ENCODE results near the gene KCNJ1. TPM values are rescaled to one million over a fixed set of nuclear protein-coding genes. Genes with fewer than 3 reads are reported as not detected.

KCNJ1 gene
- total RNA-seq, 1 experiment from 2014 or later, result not detected

DNA sequence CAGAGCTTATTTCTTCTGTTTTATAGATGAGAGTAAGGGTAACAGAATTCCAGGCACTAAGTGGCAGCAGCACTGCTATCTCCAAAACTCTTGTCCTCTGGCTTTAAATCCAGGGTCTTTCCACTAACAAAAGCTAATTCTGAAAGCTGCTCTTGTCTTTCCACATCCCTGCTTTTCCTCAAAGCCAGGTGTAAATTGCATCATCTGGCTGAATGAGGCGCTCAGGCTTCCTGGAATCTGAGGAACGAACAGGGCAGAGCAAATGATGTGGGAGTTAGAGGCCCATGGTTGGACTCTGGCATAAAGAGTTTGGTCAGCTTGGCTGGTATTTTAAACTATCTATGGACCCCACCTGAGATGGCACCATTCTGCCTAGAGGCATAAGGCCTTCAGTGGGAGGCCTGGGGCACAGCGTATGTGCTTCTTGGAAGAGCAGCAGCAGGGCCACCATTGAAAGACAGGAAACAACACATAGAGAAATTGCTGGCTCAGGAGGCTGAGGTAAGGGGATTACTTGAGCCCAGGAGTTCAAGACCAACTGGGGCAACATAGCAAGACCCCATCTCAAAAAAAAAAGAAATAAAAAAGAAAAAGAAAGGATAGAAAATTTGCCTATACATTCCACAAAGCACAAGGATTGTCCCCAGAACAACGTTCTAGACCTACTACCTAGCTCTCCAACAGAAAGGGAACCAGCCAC is 25.9 kb upstream of the KCNJ1 start:
- H3K9me3 ChIP-seq (ENCODE audit: low read length), result no peaks in the 10 kb centered on the region
- CTCF ChIA-PET, result interaction anchor here (0.5 to 0.6 kb wide), 2 partner anchors 10 to 1201 kb away, joined by 3 to 4 read pairs; no protein-coding TSS in a partner anchor
- H2AFZ ChIP-seq (ENCODE audit: low read length), result no peak overlapping the region
- no peak overlapping the region for H3K9ac ChIP-seq (ENCODE audit: low read length)
- POLR2A ChIA-PET (ENCODE audit: unreplicated experiment), result no interaction called here
- BruUV-seq (replicated peaks), result no TSS peak
- no peak for ATAC-seq
- H3K27me3 ChIP-seq (ENCODE audit: low read length), result 0 out of 2 replicates have a peak, but pooled peaks cover 2% of the 10 kb centered on the region
- no peaks in the 10 kb centered on the region for H4K20me1 ChIP-seq (ENCODE audit: low read length)
- no peak overlapping the region for H3K4me3 ChIP-seq (ENCODE audit: low read length)
- TF ChIP-seq EZH2 (IDR thresholded peaks at IDR 0.05; ENCODE audit: low read length, unreplicated experiment) (no peak), EZH2phosphoT487 (IDR thresholded peaks at IDR 0.05; ENCODE audit: borderline replicate concordance, low read length) (no peak)
- TF ChIP-seq, protein P1, sequence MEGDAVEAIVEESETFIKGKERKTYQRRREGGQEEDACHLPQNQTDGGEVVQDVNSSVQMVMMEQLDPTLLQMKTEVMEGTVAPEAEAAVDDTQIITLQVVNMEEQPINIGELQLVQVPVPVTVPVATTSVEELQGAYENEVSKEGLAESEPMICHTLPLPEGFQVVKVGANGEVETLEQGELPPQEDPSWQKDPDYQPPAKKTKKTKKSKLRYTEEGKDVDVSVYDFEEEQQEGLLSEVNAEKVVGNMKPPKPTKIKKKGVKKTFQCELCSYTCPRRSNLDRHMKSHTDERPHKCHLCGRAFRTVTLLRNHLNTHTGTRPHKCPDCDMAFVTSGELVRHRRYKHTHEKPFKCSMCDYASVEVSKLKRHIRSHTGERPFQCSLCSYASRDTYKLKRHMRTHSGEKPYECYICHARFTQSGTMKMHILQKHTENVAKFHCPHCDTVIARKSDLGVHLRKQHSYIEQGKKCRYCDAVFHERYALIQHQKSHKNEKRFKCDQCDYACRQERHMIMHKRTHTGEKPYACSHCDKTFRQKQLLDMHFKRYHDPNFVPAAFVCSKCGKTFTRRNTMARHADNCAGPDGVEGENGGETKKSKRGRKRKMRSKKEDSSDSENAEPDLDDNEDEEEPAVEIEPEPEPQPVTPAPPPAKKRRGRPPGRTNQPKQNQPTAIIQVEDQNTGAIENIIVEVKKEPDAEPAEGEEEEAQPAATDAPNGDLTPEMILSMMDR (conservative IDR thresholded peaks at IDR 0.05; ENCODE audit: low read depth, low read length), result no peak
- H3K4me1 ChIP-seq (ENCODE audit: insufficient read depth, low read length), result peaks cover 5% of the 10 kb centered on the region; the same call in 1 of the 2 replicates
- DNase-seq, result no peak
- H3K27ac ChIP-seq (ENCODE audit: low read length), result no peak overlapping the region
- intact Hi-C loops (cut with micrococcal nuclease), result no loop called here
- no peaks in the 10 kb centered on the region for H3K9me2 ChIP-seq (replicated peaks; ENCODE audit: low read length)
- H3K36me3 ChIP-seq (ENCODE audit: low read depth, low read length), result no peaks in the 10 kb centered on the region
- no peaks in the 10 kb centered on the region for H3K79me2 ChIP-seq (ENCODE audit: low read length)
- no peak overlapping the region for H3K4me2 ChIP-seq (ENCODE audit: low read length)
- H3F3A ChIP-seq (ENCODE audit: low read length, unreplicated experiment), result no peaks in the 10 kb centered on the region

DNA sequence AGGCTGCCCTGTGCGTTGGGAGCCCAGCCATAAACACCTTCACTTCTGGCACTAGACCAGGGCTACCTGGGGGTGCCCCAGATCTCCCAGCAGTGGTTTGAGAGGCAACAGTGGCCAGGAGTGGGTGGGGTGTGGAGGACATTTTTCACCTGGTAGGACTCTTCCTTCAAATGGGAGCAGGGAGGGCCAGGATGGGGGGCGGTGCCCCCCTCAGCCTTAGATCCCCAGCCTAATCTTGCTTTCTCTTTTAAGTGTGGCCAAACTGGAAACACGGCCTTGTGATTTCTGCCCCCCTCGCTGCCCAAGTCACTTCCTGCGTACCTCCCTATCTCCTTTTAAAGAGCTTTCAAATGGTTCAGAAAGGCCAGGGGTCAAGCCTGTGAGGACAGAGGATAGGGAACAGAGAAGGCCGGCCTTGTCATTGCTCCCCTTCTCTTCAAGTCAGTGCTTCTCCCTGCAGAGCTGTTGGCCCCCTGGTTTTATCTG is 24.9 kb upstream of the KCNJ1 start:
- CTCF ChIA-PET, result interaction anchor here (0.5 kb wide), 1 partner anchor 11 kb away, joined by 3 read pairs; no protein-coding TSS in a partner anchor
- Histone ChIP-seq H4K20me1 (ENCODE audit: low read length) (no peaks in the 10 kb centered on the region), H3K27ac (ENCODE audit: low read length) (no peak overlapping the region), H3F3A (ENCODE audit: low read length, unreplicated experiment) (no peaks in the 10 kb centered on the region), H3K27me3 (ENCODE audit: low read length) (0 out of 2 replicates have a peak, but pooled peaks cover 2% of the 10 kb centered on the region), H3K4me2 (ENCODE audit: low read length) (no peak overlapping the region), H3K9me3 (ENCODE audit: low read length) (no peaks in the 10 kb centered on the region), H3K79me2 (ENCODE audit: low read length) (no peaks in the 10 kb centered on the region), H3K36me3 (ENCODE audit: low read depth, low read length) (no peaks in the 10 kb centered on the region), H3K9ac (ENCODE audit: low read length) (no peak overlapping the region), H3K4me3 (ENCODE audit: low read length) (no peak overlapping the region), H3K9me2 (replicated peaks; ENCODE audit: low read length) (no peaks in the 10 kb centered on the region), H3K4me1 (ENCODE audit: insufficient read depth, low read length) (peaks cover 5% of the 10 kb centered on the region; the same call in 1 of the 2 replicates), H2AFZ (ENCODE audit: low read length) (no peak overlapping the region)
- POLR2A ChIA-PET (ENCODE audit: unreplicated experiment), result no interaction called here
- intact Hi-C loops (cut with micrococcal nuclease), result no loop called here
- ATAC-seq (no peak), DNase-seq (no peak)
- TF ChIP-seq EZH2phosphoT487 (IDR thresholded peaks at IDR 0.05; ENCODE audit: borderline replicate concordance, low read length), result no peak
- TF ChIP-seq, protein P1 (conservative IDR thresholded peaks at IDR 0.05; ENCODE audit: low read depth, low read length), result no peak
- no peak for TF ChIP-seq EZH2 (IDR thresholded peaks at IDR 0.05; ENCODE audit: low read length, unreplicated experiment)
- no TSS peak for BruUV-seq (replicated peaks)
